Panc1 (cell line): ENCODE data around the gene EGFR.

Experiments used
- CTCF ChIP-seq: fragments of 450-650 bp; IDR thresholded peaks from 2 replicates; pipeline ENCODE4 v1.5.1; 2017; ENCODE audit warnings: mild to moderate bottlenecking
- REST ChIP-seq, 2 experiments: IDR thresholded peaks; 2 replicates each; pipeline ENCODE4 v1.6.1; 2011 to 2012; ENCODE audit warnings: low read depth in 2 of 2, control low read depth in 1 of 2, low read length in 1 of 2, mild to moderate bottlenecking in 1 of 2, moderate library complexity in 1 of 2; ENCODE audit not compliant: insufficient read depth in 1 of 2
- TCF7L2 ChIP-seq: IDR thresholded peaks from 2 replicates; pipeline ENCODE4 v1.6.1; 2011; ENCODE audit warnings: mild to moderate bottlenecking, low read depth, low read length, inconsistent platforms

DNA sequence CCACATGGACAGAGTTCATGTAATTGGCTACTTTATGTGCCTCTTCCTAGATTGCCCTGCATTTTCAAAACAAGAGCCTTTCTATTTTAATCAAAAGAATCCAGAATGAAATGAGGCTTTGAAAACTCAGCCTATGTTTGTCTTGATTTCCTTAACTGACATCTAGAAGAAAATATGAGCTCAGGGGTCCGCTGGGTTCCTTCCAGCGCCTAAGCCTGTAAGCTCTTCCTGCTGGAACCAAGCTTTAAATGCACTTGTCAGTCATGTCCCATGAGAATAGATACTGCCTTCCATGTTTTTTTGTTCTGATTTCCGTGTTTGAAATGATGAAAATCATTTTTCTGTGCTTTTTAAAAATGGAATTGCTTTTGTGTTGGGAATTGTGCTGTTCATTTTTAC, 74.2 kb downstream of the EGFR start:
- TF ChIP-seq CTCF (no peak), REST (IDR thresholded peaks at IDR 0.05; ENCODE audit: insufficient read depth in 1 of 2, low read depth in 2 of 2, low read length in 1 of 2) (no peak), TCF7L2 (no peak)
